NCI-H526 treated with DMSO at 0.1 percent for 48 hours (cell line): Measurements from ENCODE around the gene USP36.
"Not testable (repeated sequence)": the region's sequence is repeated elsewhere in the genome, so short reads cannot be mapped to it uniquely, and the experiment has no call there.

Experiments used
- DNase-seq: peaks from one replicate; lab custom pipeline; 2025; lab: John Stamatoyannopoulos, UW

USP36 gene

GRCh38 chr17:78766225-78766624, 74.4 kb downstream of the USP36 start:
- DNase-seq = no peak

DNA sequence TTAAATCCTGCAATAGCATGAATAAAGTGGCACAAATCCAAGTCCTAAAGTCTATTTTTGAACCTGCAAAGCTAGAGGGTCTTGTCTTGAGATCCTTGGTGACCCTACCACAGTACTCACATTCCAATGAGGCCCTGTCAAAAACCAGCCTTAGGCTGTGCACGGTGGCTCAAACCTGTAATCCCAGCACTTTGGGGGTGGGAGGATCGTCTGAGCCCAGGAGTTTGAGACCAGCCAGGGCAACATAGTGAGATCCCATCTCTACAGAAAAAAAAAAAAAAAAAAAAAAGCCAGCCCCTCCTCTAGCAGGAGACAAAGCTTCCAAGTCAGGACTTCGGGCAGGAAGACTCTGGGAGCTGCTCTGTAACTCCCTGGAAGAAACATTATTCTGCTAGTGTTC, 74.8 kb downstream of the USP36 start:
- no peak for DNase-seq

- no peak for DNase-seq
Observed at GRCh38 chr17:78764871-78765270, 75.7 kb downstream of the USP36 start.

DNA sequence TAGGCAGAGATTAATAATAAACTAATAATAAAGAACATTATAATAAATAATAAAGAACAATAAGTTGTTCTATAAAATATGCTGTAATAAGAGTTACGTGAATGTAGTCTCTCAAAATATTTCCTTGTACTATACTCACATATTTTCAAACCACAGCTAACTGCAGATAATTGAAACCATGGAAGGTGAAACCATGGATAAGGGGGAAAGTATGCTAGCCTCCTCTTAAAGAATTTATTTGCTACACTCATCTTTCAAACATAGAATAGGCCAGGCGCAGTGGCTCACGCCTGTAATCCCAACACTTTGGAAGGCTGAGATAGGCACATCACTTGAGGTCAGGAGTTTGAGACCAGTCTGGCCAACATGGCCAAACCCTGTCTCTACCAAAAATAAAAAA, 77.1 kb downstream of the USP36 start:
- DNase-seq = no peak

DNA sequence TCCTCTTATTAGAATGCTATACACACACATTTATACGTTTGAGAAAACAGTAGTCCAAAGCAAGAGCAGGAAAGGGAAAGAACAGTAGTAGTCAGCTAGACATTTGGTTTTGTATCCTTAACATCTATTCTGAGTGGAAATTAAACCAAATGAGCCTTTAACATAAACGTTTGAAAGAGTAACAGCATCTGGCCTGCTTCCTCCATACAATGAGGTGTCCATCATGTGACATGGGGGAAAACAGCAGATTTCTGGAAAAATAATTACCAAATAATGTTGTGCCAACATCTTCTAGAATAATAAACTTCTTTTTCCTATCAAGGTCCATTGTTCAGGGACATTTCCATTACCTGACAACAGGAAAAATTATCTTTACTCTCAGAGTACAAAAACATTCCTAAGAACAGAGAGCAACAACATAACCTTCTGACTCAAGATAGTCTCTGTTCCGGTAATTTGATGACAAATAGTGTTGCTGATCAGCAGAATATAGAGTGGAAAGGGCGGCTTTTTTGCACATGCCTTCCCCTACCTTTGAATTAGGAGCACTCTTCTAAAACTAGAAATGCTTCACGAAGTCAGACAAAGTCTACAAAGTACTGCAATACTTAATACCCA, 78.7 kb downstream of the USP36 start:
- no peak for DNase-seq

DNA sequence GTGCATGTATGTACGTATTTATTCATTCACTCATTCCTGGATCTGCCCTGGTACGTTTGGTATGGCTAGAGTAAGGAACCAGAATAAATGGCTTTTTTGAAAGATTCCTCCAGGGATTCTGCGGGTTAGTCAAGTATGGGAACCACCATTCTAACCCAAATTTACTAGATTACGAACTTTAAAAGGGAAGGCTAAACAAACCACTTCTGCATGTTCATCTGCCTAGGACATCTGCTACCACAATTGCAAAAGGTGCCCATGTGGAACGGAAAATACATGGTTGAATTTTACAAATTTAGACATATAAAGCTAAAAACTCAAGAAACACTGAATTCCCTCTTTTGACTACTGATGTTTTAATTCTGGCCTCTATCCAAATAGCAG, 80.7 kb downstream of the USP36 start:
- DNase-seq = no peak

DNA sequence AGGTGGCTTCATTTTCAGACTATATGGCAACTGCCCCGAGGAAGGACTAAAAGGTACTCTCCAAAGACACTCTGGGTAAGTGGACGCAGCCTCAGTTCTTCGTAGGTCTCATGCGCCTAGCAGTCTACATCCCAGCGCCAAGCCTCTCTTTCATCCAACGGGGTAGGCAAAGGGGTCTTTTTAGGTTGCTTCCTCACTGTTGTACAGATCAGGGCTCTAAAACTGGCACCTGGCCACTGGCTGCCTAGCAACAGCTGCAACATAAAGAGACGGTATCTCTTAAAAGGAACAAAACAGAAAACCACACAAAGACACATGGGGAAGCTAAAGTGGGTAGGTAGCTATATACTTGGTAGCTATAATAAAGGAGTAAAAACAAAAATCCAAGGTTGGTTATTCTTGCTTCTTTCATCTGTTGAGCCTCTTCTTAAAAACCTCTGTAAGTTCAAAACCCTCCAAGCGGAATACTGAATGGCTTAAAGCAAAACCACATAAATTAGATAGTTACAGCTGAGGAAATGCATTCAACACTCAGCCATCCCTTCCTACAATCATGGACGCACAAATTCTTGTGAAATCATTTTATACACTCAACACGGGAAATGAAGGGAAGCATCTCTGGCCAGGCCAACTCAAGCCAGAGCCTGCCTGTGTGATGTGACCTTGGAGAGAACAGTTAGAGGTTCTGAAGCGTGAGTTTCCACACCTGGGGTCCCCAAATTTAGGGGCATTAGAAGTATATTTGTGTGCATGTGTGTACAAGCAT, 81.2 kb downstream of the USP36 start:
- no peak for DNase-seq

GRCh38 chr17:78753316-78754250, 87.0 kb downstream of the USP36 start:
- no peak for DNase-seq

DNA sequence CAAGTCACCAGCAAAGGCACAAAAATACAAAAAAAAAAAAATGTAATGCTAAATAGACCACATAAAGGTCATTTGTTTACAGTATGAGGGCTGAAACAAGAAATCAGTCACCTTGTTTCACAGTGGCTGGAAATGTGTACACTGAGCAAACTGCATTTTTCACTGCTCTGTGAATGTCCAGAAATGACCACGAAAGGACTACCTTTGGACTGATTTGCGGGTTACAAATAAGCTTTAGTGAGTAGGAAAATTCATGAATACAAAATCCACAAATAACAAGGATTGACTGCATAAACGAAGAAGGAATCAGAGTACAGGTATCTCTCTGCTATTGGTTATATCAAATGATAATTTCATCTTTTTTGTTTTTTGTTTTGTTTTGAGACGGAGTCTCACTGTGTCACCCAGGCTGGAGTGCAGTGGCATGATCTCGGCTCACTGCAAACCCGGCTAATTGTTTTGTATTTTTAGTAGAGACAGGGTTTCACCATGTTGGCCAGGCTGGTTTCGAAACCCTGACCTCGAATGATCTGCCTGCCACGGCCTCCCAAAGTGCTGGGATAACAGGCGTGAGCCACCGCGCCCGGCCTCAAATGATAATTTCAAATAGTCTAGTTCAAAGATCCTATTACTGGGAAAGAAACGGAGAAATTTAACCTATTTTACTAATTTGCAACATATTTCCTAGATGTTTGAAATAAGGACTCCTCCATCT, 89.0 kb downstream of the USP36 start:
- DNase-seq = no peak

GRCh38 chr17:78751000-78751399, 89.6 kb downstream of the USP36 start:
- DNase-seq = not testable (repeated sequence)

- DNase-seq = no peak
Observed at GRCh38 chr17:78748730-78749317, 91.8 kb downstream of the USP36 start.

DNA sequence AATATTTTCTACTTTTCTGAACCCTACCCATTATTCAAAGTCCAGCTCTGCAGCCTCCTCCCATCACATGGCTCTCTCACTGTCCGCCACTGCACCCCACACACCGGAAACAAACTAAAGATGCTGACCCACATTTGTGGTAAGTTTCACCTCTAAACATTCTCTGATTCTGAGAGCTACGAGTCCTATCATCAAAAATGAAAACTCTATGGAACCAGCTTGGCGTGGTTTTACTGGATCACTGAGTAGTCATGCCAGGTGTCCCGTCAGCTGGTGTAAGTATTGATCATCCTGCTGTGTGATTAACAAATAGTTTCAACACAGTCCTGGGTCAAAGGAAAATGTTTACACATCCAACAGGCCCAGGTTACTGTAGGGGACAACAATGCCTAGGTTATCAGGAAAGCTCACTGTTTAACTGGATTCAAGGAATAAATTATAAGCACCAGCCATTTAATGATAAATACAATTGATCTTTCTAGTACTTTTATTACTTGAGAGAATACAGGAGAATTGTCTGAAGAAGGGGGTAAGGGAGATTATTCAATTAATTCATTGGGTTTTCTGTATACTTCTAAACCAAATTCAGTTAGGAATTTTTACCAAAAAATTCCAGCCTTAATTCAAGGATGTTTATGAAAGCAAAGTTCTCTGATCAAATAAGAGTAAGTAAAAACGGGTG, 92.4 kb downstream of the USP36 start:
- DNase-seq = no peak

GRCh38 chr17:78747488-78747887, 93.1 kb downstream of the USP36 start:
- DNase-seq = no peak

DNA sequence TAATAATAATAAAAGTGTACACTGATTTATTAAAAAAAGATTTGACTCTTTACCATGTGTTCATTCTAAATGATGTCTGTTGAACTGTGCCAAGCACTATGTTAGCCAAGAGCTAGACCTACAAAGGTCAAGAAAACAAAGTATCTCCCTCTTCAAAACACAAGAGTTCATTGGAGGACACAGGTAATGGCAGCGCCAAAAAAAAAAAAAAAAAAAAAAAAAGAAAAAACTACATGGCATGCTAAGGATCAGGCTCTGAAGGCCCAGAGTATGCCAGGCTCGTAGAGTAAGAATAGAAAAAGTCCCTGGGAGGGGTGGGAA, 93.7 kb downstream of the USP36 start:
- DNase-seq = no peak

GRCh38 chr17:78746263-78746948, 94.2 kb downstream of the USP36 start:
- no peak for DNase-seq
